ENCODE data around the gene CCL18. TPM values are rescaled to one million over a fixed set of nuclear protein-coding genes. Genes with fewer than 3 reads are reported as not detected.
"Not testable (repeated sequence)": the region's sequence is repeated elsewhere in the genome, so short reads cannot be mapped to it uniquely, and the experiment has no call there.

The CCL18 gene
- polyA plus RNA-seq, 3 donors from 2014 or later = 0.24 TPM; not detected in 2

DNA sequence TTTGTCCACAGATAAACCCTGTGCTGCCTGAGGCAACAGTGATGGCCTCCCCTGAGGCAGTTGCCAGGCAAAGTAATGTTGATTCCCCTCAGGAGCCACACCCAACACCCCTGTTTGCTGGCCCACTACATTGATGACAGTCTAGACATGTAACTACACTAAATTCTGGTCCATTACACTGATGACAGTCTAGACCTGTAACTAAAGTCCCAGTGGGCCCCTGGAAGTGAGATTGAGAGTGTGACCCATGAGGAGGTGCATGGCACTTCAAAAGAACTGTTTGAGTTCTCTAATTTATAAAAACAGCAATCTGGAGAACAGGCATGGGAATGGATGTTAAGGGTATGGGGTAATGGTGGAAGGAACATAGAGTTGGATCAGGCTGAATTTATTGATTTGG lies 48.5 kb downstream of the CCL18 start:
- Mint-ChIP-seq H3K4me3 (peak overlapping the region in 1 of 5 donors; percentile 10), H3K27ac (peak overlapping the region in 4 of 6 donors; percentile 18 to 41 (median 30))

DNA sequence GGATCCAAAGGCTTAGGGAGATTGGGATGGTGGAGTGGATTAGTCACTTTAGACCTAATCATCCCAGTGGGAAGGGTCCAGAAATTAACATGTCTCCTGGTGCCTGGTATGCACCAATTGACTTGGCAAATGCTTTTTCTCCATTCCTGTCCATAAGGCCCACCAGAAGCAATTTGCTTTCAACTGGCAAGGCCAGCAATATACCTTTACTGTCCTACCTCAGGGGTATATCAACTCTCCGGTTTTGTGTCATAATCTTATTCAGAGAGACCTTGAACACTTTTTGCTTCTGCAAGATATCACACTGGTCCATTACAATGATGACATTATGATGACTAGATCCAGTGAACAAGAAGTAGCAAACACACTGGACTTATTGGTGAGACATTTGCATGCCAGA lies 49.1 kb downstream of the CCL18 start:
- not testable (repeated sequence) for H3K9me3 Mint-ChIP-seq; H3K4me3 Mint-ChIP-seq; DNase-seq; H3K27me3 Mint-ChIP-seq (ENCODE audit: low read depth in 3 of 3)
- Mint-ChIP-seq H3K4me1 (peaks cover 41 to 47% of the 10 kb centered on the region in 2 donors), H3K27ac (peak overlapping the region in 1 of 6 donors; percentile 49), H3K36me3 (peaks cover 10 to 24% (median 22%) of the 10 kb centered on the region in 3 donors)

More for the DNA sequence above, 48.5 kb downstream of the CCL18 start:
- Mint-ChIP-seq H3K9me3 (peaks cover 0 to 4% (median 0%) of the 10 kb centered on the region in 6 donors), H3K27me3 (ENCODE audit: low read depth in 3 of 3) (peaks cover 2 to 7% (median 3%) of the 10 kb centered on the region in 3 donors), H3K4me1 (peaks cover 46 to 52% of the 10 kb centered on the region in 2 donors), H3K36me3 (peaks cover 10 to 24% (median 22%) of the 10 kb centered on the region in 3 donors)
- DNase-seq = no peak

DNA sequence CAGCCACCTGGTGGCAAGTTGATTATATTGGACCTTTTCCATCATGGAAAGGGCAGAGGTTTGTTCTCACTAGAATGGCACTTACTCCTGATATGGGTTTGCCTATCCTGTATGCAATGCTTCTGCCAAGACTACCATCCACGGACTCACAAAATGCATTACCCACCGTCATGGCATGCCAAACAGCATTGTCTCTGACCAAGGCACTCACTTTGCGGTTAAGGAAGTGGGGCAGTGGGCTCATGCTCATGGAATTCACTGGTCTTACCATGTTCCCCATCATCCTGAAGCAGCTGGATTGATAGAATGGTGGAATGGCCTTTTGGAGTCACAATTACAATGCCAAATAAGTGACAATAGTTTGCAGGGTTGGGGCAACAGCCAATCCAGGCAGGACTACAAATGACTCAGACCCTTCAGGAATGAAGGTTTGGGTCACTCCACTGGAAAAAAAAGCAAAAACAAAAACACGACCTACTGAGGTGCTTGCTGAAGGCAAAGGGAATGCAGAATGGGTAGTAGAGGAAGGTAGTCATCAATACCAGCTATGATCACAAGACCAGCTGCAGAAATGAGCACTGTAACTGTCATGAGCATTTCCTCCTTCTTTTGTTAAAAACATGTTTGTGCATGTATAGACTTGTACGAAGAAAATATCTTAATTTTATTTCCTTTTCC lies 51.0 kb downstream of the CCL18 start:
- H3K4me1 Mint-ChIP-seq = peaks cover 44 to 48% of the 10 kb centered on the region in 2 donors
- peak overlapping the region in 1 of 6 donors; percentile 3 for H3K27ac Mint-ChIP-seq
- H3K27me3 Mint-ChIP-seq (ENCODE audit: low read depth in 3 of 3); H3K4me3 Mint-ChIP-seq; DNase-seq; H3K9me3 Mint-ChIP-seq: not testable (repeated sequence)
- peaks cover 10 to 24% (median 22%) of the 10 kb centered on the region in 3 donors for H3K36me3 Mint-ChIP-seq

DNA sequence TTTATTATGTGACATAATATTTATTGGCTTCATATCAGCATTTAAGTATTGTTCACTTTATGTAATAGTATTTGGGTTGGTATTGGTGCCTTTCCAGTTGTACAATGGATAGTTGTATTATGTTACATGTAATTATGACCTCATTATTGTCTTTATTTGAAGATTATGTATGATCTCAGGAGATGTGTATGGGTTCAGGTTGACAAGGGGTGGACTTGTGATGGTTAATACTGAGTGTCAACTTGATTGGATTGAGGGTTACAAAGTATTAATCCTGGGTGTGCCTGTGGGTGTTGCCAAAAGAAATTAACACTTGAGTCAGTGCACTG lies 51.5 kb downstream of the CCL18 start:
- H3K4me3 Mint-ChIP-seq = peak overlapping the region in 1 of 5 donors; percentile 18
- not testable (repeated sequence) for H3K27me3 Mint-ChIP-seq (ENCODE audit: low read depth in 3 of 3); H3K9me3 Mint-ChIP-seq; DNase-seq
- peak overlapping the region in 2 of 6 donors; percentile 3 to 86 for H3K27ac Mint-ChIP-seq
- H3K4me1 Mint-ChIP-seq = peaks cover 49 to 50% of the 10 kb centered on the region in 2 donors
- peaks cover 15 to 29% (median 23%) of the 10 kb centered on the region in 3 donors for H3K36me3 Mint-ChIP-seq

DNA sequence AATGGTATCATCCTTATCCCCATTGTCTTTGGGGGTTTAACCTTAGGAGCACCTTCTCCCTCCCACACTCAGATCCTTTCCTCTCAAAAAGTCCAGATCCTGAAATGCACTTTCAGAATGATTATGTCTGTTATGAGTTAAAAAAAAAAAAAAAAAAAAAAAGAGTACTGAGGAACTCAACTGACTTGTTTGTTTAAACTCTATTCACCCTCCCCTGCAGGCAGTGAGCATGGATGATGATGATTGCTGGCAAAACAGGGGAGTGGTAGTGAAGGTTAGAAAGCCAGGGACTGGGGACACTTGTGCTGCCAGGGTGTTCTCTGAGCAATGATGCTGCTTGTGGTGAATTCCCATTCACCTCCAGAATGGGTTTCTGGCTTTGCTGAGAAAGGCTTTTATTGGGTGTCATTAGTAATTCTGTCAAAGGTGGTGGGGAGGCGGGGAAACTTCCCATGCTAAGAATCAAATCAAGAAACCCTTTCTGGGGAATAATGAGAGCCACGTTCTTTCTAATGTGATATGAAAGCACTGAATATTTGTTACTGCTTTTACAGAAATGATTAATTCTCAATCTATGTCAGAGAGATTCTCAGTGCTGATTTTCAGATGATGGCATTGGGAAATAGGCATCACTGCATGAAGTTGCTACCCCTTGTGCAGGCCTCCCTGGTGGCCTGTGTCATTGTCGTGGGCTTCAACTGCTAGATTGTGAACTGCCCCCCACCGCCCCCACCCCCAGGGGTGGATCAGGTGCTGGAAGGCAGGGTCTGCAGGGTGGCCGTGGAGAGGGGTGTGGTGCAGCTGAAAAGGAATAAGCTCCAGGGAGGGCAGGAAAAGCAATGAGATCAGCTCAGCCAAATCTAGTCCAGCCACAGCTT lies 53.7 kb downstream of the CCL18 start:
- H3K36me3 Mint-ChIP-seq = peaks cover 18 to 37% (median 21%) of the 10 kb centered on the region in 3 donors
- peaks cover 46 to 53% of the 10 kb centered on the region in 2 donors for H3K4me1 Mint-ChIP-seq
- DNase-seq = no peak
- H3K9me3 Mint-ChIP-seq = peaks cover 0 to under 1% (median 0%) of the 10 kb centered on the region in 6 donors
- H3K4me3 Mint-ChIP-seq = peak overlapping the region in 3 of 5 donors; percentile 38 to 73 (median 38)
- peaks cover 0 to 7% (median 5%) of the 10 kb centered on the region in 3 donors for H3K27me3 Mint-ChIP-seq (ENCODE audit: low read depth in 3 of 3)
- H3K27ac Mint-ChIP-seq = peak overlapping the region in 5 of 6 donors; percentile 22 to 81 (median 79)

DNA sequence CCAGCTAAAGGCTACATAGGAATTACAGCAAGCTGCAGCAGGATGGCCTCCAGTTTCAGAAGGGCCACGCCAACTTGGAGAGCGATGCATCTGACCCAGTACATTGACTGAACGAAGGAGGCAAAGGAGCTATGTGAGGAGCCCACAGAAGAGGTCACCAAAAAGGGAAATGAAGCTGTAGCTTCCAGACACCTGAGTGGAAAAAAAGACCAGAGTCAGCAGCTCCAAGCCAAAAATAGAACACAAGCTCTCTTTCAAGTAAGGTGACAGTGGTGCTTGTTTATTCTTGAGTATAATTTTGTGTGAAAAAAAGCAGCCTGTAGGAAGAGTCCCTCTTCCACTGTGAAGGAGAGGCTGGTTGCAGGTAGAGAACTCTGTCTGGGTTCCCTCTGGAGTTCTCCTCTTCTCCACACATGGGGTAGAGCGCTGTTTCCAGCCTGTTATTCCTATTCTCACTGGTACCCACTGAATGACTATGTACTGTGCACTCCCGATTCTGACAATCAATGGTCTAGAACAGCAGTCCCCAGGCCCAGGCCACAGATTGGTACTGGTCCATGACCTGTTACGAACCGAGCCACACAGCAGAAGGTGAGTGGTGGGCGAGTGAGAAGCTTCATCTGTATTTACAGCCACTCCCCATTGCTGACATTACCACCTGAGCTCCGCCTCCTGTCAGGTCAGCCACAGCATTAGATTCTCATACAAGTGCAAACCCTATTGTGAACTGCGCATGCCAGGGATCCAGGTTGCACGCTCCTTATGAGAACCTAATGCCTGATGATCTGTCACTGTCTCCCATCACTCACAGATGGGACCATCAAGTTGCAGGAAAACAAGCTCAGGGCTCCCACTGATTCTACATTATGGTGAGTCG lies 54.6 kb downstream of the CCL18 start:
- peaks cover 0 to 7% (median 5%) of the 10 kb centered on the region in 3 donors for H3K27me3 Mint-ChIP-seq (ENCODE audit: low read depth in 3 of 3)
- H3K4me1 Mint-ChIP-seq = peaks cover 44 to 51% of the 10 kb centered on the region in 2 donors
- peaks cover 17 to 33% (median 19%) of the 10 kb centered on the region in 3 donors for H3K36me3 Mint-ChIP-seq
- peak in 2 of 3 donors; percentile 17 to 26 for DNase-seq
- no peaks in the 10 kb centered on the region for H3K9me3 Mint-ChIP-seq
- H3K27ac Mint-ChIP-seq = peak overlapping the region in 5 of 6 donors; percentile 22 to 81 (median 72)
- H3K4me3 Mint-ChIP-seq = peak overlapping the region in 4 of 5 donors; percentile 33 to 73 (median 36)

DNA sequence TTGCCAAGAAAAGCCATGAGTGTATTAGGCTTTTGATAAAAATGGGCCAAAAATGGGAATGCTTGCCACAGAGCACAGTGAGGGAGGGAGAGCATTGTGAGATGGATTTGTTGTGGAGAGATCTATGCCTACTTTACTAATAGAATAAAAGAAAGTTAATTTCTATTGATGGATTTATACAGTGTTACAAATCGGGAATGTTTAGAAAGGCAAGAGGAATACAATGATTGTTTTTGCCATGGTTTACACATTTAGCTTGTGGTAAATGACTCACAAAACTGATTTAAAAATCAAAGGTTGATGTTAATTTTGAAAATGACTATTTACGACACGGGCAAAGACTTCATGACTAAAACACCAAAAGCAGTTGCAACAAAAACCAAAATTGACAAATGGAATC lies 56.1 kb downstream of the CCL18 start:
- H3K4me1 Mint-ChIP-seq = peaks cover 39 to 48% of the 10 kb centered on the region in 2 donors
- peaks cover 11 to 25% (median 14%) of the 10 kb centered on the region in 3 donors for H3K36me3 Mint-ChIP-seq
- peaks cover 0 to under 1% (median 0%) of the 10 kb centered on the region in 6 donors for H3K9me3 Mint-ChIP-seq
- peak overlapping the region in 2 of 5 donors; percentile 30 to 38 for H3K4me3 Mint-ChIP-seq
- H3K27ac Mint-ChIP-seq = peak overlapping the region in 2 of 6 donors; percentile 2 to 57
- H3K27me3 Mint-ChIP-seq (ENCODE audit: low read depth in 3 of 3) = peaks cover 0 to 5% (median 5%) of the 10 kb centered on the region in 3 donors
- no peak for DNase-seq

DNA sequence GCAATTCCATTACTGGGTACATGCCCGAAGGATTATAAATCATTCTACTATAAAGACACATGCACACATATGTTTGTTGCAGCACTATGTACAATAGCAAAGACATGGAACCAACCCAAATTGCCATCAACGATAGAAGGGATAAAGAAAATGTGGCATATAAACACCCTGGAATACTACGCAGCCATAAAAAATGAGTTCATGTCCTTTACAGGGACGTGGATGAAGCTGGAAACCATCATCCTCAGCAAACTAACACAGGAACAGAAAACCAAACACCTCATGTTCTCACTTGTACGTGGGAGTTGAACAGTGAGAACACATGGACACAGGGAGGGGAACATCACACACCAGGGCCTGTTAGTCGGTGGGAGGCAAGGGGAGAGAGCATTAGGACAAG lies 57.0 kb downstream of the CCL18 start:
- Mint-ChIP-seq H3K27ac (peak overlapping the region in 3 of 6 donors; percentile 12 to 57 (median 13)), H3K36me3 (peaks cover 14 to 30% (median 17%) of the 10 kb centered on the region in 3 donors), H3K4me1 (peaks cover 35 to 48% of the 10 kb centered on the region in 2 donors), H3K4me3 (peak overlapping the region in 2 of 5 donors; percentile 30 to 38)
- H3K9me3 Mint-ChIP-seq; H3K27me3 Mint-ChIP-seq (ENCODE audit: low read depth in 3 of 3); DNase-seq: not testable (repeated sequence)

Other genes starting within 250 kb of the CCL18 start
- gene HEATR9, start 195.4 kb upstream of the CCL18 start, polyA plus RNA-seq = under 1 TPM in 2 of 3 donors, not detected in 1; 0.11 to 0.19 TPM
- gene CCL5, start 183.9 kb upstream of the CCL18 start, polyA plus RNA-seq = 1,000 to 10,000 TPM; 1,095 to 2,255 (median 1,960) TPM
- gene RDM1, start 133.5 kb upstream of the CCL18 start, polyA plus RNA-seq = 1 to 10 TPM in 1 of 3 donors, under 1 TPM in 1, not detected in 1; 0.82 to 1.7 TPM
- gene LYZL6, start 120.6 kb upstream of the CCL18 start, polyA plus RNA-seq = not detected
- not detected for gene CCL16, start 82.8 kb upstream of the CCL18 start, polyA plus RNA-seq
- not detected for gene CCL14, start 77.5 kb upstream of the CCL18 start, polyA plus RNA-seq
- not detected for gene CCL15, start 62.7 kb upstream of the CCL18 start, polyA plus RNA-seq
- gene CCL23, start 46.3 kb upstream of the CCL18 start, polyA plus RNA-seq = 1 to 10 TPM in 2 of 3 donors, under 1 TPM in 1; 0.60 to 2.6 (median 2.1) TPM
- gene CCL3, start 25.9 kb downstream of the CCL18 start, polyA plus RNA-seq = 100 to 1,000 TPM; 120 to 149 (median 128) TPM
- gene CCL4, start 39.6 kb downstream of the CCL18 start, polyA plus RNA-seq = 1,000 to 10,000 TPM in 1 of 3 donors, 100 to 1,000 TPM in 2; 748 to 1,008 (median 970) TPM
- gene TBC1D3B, start 112.4 kb downstream of the CCL18 start, polyA plus RNA-seq = not detected
- 10 to 100 TPM in 1 of 3 donors, 1 to 10 TPM in 2; 1.0 to 39.5 (median 2.9) TPM for gene CCL3L1, start 132.5 kb downstream of the CCL18 start, polyA plus RNA-seq
- 100 to 1,000 TPM in 1 of 3 donors, 10 to 100 TPM in 2; 30.5 to 129 (median 54.3) TPM for gene CCL4L2, start 146.8 kb downstream of the CCL18 start, polyA plus RNA-seq
- gene TBC1D3I, start 200.3 kb downstream of the CCL18 start, polyA plus RNA-seq = not detected

Measured in immature natural killer cell (primary cell).